A549 (cell line): ENCODE measurements around the gene ATG101. TPM values are rescaled to one million over a fixed set of nuclear protein-coding genes. Genes with fewer than 3 reads are reported as not detected.

Source experiments
- ATAC-seq, 2 experiments: fragments of 200-7000 bp in 1 of 2; fragments of >200 bp in 1 of 2; cut with Nextera tagmentation in 1 of 2; cut with Tn5 transposase in 1 of 2; 3 replicates each; pipeline versions ENCODE4 v1.8.0 to v1.9.1; 2018 to 2020; ENCODE audit warnings: mild to moderate bottlenecking in 1 of 2, moderate library complexity in 1 of 2
- CTCF ChIA-PET: fragments of 300-600 bp; sonication (Branson Sonifier 250); formaldehyde crosslinking; extraction: SDS; loops from one replicate; lab custom pipeline; 2021; ENCODE audit warnings: antibody characterized with exemption, inconsistent platforms; lab: Yijun Ruan, JAX
- POLR2A ChIA-PET: fragments of 350-600 bp; formaldehyde crosslinking; extraction: SDS; loops from one replicate; lab custom pipeline; 2021; ENCODE audit warnings: antibody characterized with exemption, inconsistent platforms; lab: Yijun Ruan, JAX
- DNase-seq, 2 experiments: peaks; one replicate each; pipeline versions ENCODE4 v3.0.0 to v3.0.0-alpha.2; 2011 to 2016; ENCODE audit warnings: low read depth in 1 of 2, low spot score in 1 of 2
- FAIRE-seq: peaks from 2 replicates; lab custom pipeline; 2011; peaks lifted over from hg19 to GRCh38; lab: Jason Lieb, UNC
- H3K27ac ChIP-seq, 2 experiments: fragments of >200 bp; sonication (Bioruptor Twin); formaldehyde crosslinking; 3 replicates each; pipeline ENCODE4 v1.5.1; 2016 to 2017
- H3K4me1 ChIP-seq: fragments of >200 bp; sonication (Bioruptor Twin); formaldehyde crosslinking; 3 replicates; pipeline ENCODE4 v1.6.1; 2016
- H3K4me2 ChIP-seq: fragments of >200 bp; sonication (Bioruptor Twin); formaldehyde crosslinking; 3 replicates; pipeline ENCODE4 v1.6.1; 2016
- H3K4me3 ChIP-seq: fragments of >200 bp; sonication (Bioruptor Twin); formaldehyde crosslinking; 3 replicates; pipeline ENCODE4 v1.5.1; 2016
- H3K9me3 ChIP-seq: fragments of >200 bp; sonication (Bioruptor Twin); formaldehyde crosslinking; 3 replicates; pipeline ENCODE4 v1.6.1; 2016
- CBX8 ChIP-seq: fragments of 200-600 bp; sonication (generic); IDR thresholded peaks from 2 replicates; pipeline ENCODE4 v1.6.1; 2016
- CHD2 ChIP-seq: fragments of 150-350 bp; IDR thresholded peaks from 2 replicates; pipeline ENCODE4 v1.6.1; 2014; ENCODE audit warnings: low read length; ENCODE audit not compliant: partially characterized antibody
- EHMT2 ChIP-seq: fragments of 200-600 bp; sonication (generic); IDR thresholded peaks from 2 replicates; pipeline ENCODE4 v1.6.1; 2016; ENCODE audit warnings: antibody characterized with exemption, low read depth, mild to moderate bottlenecking, moderate library complexity
- EP300 ChIP-seq, 2 experiments: fragments of >200 bp; sonication (Bioruptor Twin); formaldehyde crosslinking; IDR thresholded peaks; 2 replicates in 1 of 2; 3 replicates in 1 of 2; pipeline ENCODE4 v1.6.1; 2016 to 2017
- FOSB ChIP-seq: fragments of 250-450 bp; sonication (Bioruptor Pico); IDR thresholded peaks from 2 replicates; pipeline ENCODE4 v1.5.0; 2020; ENCODE audit warnings: mild to moderate bottlenecking, moderate library complexity
- FOSL2 ChIP-seq, 2 experiments: fragments of 450-650 bp in 1 of 2; fragments of >200 bp in 1 of 2; sonication (Bioruptor Twin) in 1 of 2; formaldehyde crosslinking; IDR thresholded peaks; 2 replicates each; pipeline versions ENCODE4 v1.5.0 to v1.6.1; 2016 to 2020; ENCODE audit warnings: mild to moderate bottlenecking in 1 of 2, moderate library complexity in 1 of 2
- HDAC2 ChIP-seq: fragments of 200-600 bp; sonication (generic); IDR thresholded peaks from 2 replicates; pipeline ENCODE4 v1.6.1; 2016
- HEYL ChIP-seq: fragments of 250-450 bp; sonication (Bioruptor Pico); IDR thresholded peaks from 2 replicates; pipeline ENCODE4 v1.8.0; 2021; ENCODE audit warnings: mild to moderate bottlenecking, moderate library complexity
- HOXA7 ChIP-seq: fragments of 250-450 bp; sonication (Bioruptor Pico); IDR thresholded peaks from 2 replicates; pipeline ENCODE4 v1.5.0; 2020; ENCODE audit warnings: mild to moderate bottlenecking, moderate library complexity
- HOXB5 ChIP-seq: fragments of 250-450 bp; sonication (Bioruptor Pico); IDR thresholded peaks from 2 replicates; pipeline ENCODE4 v1.5.0; 2020; ENCODE audit warnings: mild to moderate bottlenecking, moderate library complexity
- JUN ChIP-seq, 2 experiments: fragments of >200 bp; sonication (Bioruptor Twin); formaldehyde crosslinking; IDR thresholded peaks; 2 replicates in 1 of 2; 3 replicates in 1 of 2; pipeline ENCODE4 v1.6.1; 2016 to 2017
- JUNB ChIP-seq: fragments of >200 bp; sonication (Bioruptor Twin); formaldehyde crosslinking; IDR thresholded peaks from 2 replicates; pipeline ENCODE4 v1.6.1; 2016
- KDM1A ChIP-seq: fragments of 200-600 bp; sonication (generic); IDR thresholded peaks from 2 replicates; pipeline ENCODE4 v1.6.1; 2016; ENCODE audit warnings: low read depth, mild to moderate bottlenecking
- KDM5A ChIP-seq: fragments of 200-600 bp; sonication (generic); IDR thresholded peaks from 2 replicates; pipeline ENCODE4 v1.6.1; 2016; ENCODE audit warnings: antibody characterized with exemption, mild to moderate bottlenecking
- MAFK ChIP-seq: fragments of 450-650 bp; IDR thresholded peaks from 2 replicates; pipeline ENCODE4 v1.6.1; 2014; ENCODE audit not compliant: partially characterized antibody
- NR3C1 ChIP-seq: fragments of >200 bp; sonication (Bioruptor Twin); formaldehyde crosslinking; IDR thresholded peaks from 3 replicates; pipeline ENCODE4 v1.6.1; 2017
- POLR2AphosphoS2 ChIP-seq: conservative IDR thresholded peaks from 2 replicates; pipeline ENCODE4 v1.6.1; 2012; ENCODE audit warnings: low read length, improper control_type of control experiment, inconsistent platforms
- REST ChIP-seq: fragments of 200-600 bp; sonication (generic); IDR thresholded peaks from 2 replicates; pipeline ENCODE4 v1.6.1; 2016; ENCODE audit warnings: antibody characterized with exemption, mild to moderate bottlenecking, moderate library complexity
- RNF2 ChIP-seq: fragments of 200-600 bp; sonication (generic); IDR thresholded peaks from 2 replicates; pipeline ENCODE4 v1.6.1; 2016; ENCODE audit warnings: low read depth, mild to moderate bottlenecking, antibody characterized with exemption, moderate library complexity, borderline replicate concordance
- TFCP2L1 ChIP-seq: fragments of 250-450 bp; sonication (Bioruptor Pico); IDR thresholded peaks from 2 replicates; pipeline ENCODE4 v1.5.0; 2021; ENCODE audit warnings: mild to moderate bottlenecking
- ZNF302 ChIP-seq: fragments of 250-450 bp; sonication (Bioruptor Pico); IDR thresholded peaks from 2 replicates; pipeline ENCODE4 v1.9.0; 2021; ENCODE audit warnings: inconsistent platforms, mild to moderate bottlenecking, moderate library complexity
- ZSCAN20 ChIP-seq: fragments of 250-450 bp; sonication (Bioruptor Pico); IDR thresholded peaks from 2 replicates; pipeline ENCODE4 v1.8.0; 2022; ENCODE audit warnings: mild to moderate bottlenecking, moderate library complexity
- WGBS: methylation state at CpG from one replicate; pipeline ENCODE4 v1.1.6; 2017; ENCODE audit errors: missing lambda C conversion rate; 5-methylcytosine and 5-hydroxymethylcytosine counted together
- polyA plus RNA-seq, 4 experiments: library from polyadenylated mRNA; depleted of rRNA in 3 of 4; stranded (reverse); fragments of >200 nt; fragmentation: RNase III in 1 of 4; extraction: RNeasy Plus Mini Kit Qiagen cat#74134 plus additional on column Dnase treatment in 1 of 4; gene quantifications; 2 replicates in 3 of 4; 3 replicates in 1 of 4; pipeline ENCODE4 v1.2.3, GENCODE V29; 2011 to 2017
- TF ChIP-seq, protein P1 (sequence below): fragments of 150-350 bp; IDR thresholded peaks from 2 replicates; pipeline ENCODE4 v1.6.1; 2014; ENCODE audit warnings: low read depth, mild to moderate bottlenecking, low read length
- TF ChIP-seq, protein P2 (sequence below): IDR thresholded peaks from 2 replicates; pipeline ENCODE4 v1.6.1; 2012; ENCODE audit warnings: low read depth, borderline replicate concordance

The ATG101 gene
- polyA plus RNA-seq, 2 of the 4 experiments (the other 2 are of a cell fraction), result 87.9 to 141 TPM

DNA sequence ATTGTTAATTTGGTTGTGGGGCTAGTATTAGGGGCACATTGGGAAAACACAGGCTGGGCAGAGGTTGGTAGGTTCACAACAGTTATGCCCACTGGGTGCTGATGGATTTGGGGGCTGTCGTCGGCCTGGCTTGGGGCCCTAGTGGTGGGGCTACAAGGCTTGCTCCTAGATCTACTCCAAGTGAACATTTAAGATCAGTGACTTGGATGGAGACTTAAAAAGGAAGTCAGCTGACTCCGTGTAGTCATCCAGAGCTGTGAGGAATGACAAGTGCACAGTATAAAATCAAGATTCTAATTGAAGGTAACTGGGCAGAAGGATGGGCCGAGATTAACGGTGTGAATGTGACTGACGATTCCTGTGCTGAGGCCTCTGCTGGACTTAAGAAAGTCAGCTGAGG lies 31.3 kb upstream of the ATG101 start:
- peak overlapping the region; percentile 96; the same call in 2 of the 3 replicates for H3K4me2 ChIP-seq
- DNase-seq (no peak), ATAC-seq (no peak), FAIRE-seq (no peak)
- WGBS, result 92% methylated on average over 6 of the region's 6 CpGs
- no peak overlapping the region; a peak in 1 of 6 replicates for H3K27ac ChIP-seq
- POLR2A ChIA-PET, result interaction anchor here (3.8 kb wide), 1 partner anchor 13 kb away, joined by 19 read pairs; the partner anchor contains the start of gene NR4A1
- TF ChIP-seq JUNB (no peak), FOSL2 (IDR thresholded peaks at IDR 0.05) (no peak), FOSL2 (CRISPR knock-in tag; IDR thresholded peaks at IDR 0.05) (no peak), CBX8 (no peak), EHMT2 (no peak), HOXA7 (CRISPR knock-in tag) (no peak), NR3C1 (no peak), FOSB (CRISPR knock-in tag) (no peak), ZSCAN20 (CRISPR knock-in tag) (no peak), RNF2 (no peak), HEYL (CRISPR knock-in tag) (no peak), ZNF302 (CRISPR knock-in tag) (no peak), KDM1A (no peak), JUN (IDR thresholded peaks at IDR 0.05) (no peak), KDM5A (no peak), EP300 (IDR thresholded peaks at IDR 0.05) (no peak), HDAC2 (no peak), CHD2 (no peak)
- TF ChIP-seq, protein P1, sequence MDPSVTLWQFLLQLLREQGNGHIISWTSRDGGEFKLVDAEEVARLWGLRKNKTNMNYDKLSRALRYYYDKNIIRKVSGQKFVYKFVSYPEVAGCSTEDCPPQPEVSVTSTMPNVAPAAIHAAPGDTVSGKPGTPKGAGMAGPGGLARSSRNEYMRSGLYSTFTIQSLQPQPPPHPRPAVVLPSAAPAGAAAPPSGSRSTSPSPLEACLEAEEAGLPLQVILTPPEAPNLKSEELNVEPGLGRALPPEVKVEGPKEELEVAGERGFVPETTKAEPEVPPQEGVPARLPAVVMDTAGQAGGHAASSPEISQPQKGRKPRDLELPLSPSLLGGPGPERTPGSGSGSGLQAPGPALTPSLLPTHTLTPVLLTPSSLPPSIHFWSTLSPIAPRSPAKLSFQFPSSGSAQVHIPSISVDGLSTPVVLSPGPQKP, result no peak
- no peaks in the 10 kb centered on the region for H3K9me3 ChIP-seq
- CTCF ChIA-PET, result interaction anchor here (0.6 to 41.8 kb wide), 5 partner anchors 9 to 219 kb away, joined by 3 to 1730 read pairs (median 11); partner anchors contain the start of genes ATG101, NR4A1 and SMIM41
- no peak overlapping the region for H3K4me3 ChIP-seq
- H3K4me1 ChIP-seq, result peaks cover 10% of the 10 kb centered on the region

DNA sequence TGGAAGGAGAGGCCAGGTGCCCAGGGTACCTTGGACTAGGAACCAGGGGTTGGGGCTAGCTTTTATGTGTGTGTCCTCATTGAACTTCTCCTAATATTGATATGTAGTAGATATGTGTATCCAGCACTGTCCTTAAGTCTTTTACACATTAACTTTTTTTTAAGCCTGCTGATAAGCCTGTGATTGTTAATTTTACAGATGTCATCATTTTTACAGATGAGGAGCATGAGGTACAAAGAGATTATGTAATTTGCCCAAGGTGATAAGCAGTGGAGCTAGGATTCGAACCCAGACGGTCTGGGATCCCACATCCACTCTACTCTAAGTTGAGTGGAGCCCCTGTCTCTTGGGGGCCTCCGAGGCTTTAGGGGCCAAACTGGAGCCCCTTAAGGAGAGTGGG lies 28.7 kb upstream of the ATG101 start:
- Histone ChIP-seq H3K4me1 (peaks cover 13% of the 10 kb centered on the region), H3K27ac (no peak overlapping the region), H3K4me3 (no peak overlapping the region)
- no peak for ATAC-seq
- TF ChIP-seq MAFK (peak; percentile 73), KDM1A (no peak)
- TF ChIP-seq, all 56 proteins: peak for 1
- DNase-seq (no peak), FAIRE-seq (no peak)
- ChIA-PET POLR2A (interaction anchor here (1.1 kb wide), 1 partner anchor 10 kb away, joined by 3 read pairs; the partner anchor contains the start of gene NR4A1), CTCF (interaction anchor here (22.5 to 41.8 kb wide), 2 partner anchors 16 to 30 kb away, joined by 426 to 1730 read pairs; partner anchors contain the start of genes ATG101, NR4A1 and SMIM41)
- no peak overlapping the region for H3K4me2 ChIP-seq
- 69% methylated on average over 3 of the region's 3 CpGs for WGBS
- H3K9me3 ChIP-seq, result no peaks in the 10 kb centered on the region

DNA sequence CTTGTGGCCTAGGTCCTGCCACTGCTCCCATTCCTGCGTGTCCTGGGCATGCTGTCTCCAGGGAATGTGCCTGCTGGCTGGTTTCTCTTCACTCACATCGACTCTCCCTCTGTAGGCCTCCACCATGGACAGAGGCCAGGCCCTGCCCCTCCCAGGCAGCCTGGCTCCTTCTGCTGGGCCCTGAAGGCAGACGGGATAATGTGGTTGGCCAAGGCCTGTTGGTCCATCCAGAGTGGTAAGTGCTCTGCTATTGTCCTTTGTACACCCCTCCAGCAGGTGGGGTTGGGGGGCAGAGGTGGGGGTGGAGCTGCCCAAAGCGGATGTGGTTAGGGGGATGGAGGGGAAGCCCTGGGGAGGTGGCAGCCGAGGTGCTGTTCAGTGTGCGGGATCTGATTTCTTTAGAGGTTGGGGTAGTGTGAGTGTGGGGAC lies 28.1 kb upstream of the ATG101 start:
- no peak overlapping the region for H3K4me3 ChIP-seq
- TF ChIP-seq TFCP2L1 (CRISPR knock-in tag), result no peak
- peak; percentile 75; the same call in 1 of the 2 replicates for TF ChIP-seq POLR2AphosphoS2
- TF ChIP-seq, protein P2, sequence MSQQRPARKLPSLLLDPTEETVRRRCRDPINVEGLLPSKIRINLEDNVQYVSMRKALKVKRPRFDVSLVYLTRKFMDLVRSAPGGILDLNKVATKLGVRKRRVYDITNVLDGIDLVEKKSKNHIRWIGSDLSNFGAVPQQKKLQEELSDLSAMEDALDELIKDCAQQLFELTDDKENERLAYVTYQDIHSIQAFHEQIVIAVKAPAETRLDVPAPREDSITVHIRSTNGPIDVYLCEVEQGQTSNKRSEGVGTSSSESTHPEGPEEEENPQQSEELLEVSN, result no peak
- TF ChIP-seq REST, result peak; percentile 71
- no peak for TF ChIP-seq HOXB5 (CRISPR knock-in tag)
- TF ChIP-seq, all 56 proteins: peak for 2
- ChIA-PET CTCF (interaction anchor here (22.5 to 41.8 kb wide), 2 partner anchors 17 to 29 kb away, joined by 426 to 1730 read pairs; partner anchors contain the start of genes ATG101, NR4A1 and SMIM41), POLR2A (no interaction called here)
- H3K27ac ChIP-seq, result no peak overlapping the region
- 74% methylated on average over 5 of the region's 6 CpGs for WGBS
- no peaks in the 10 kb centered on the region for H3K9me3 ChIP-seq
- peaks cover 9% of the 10 kb centered on the region for H3K4me1 ChIP-seq
- DNase-seq (peak in 1 of 2 experiments; percentile 51), ATAC-seq (peak; percentile 15 to 26; a peak in 4 of 6 replicates), FAIRE-seq (no peak)
- H3K4me2 ChIP-seq, result no peak overlapping the region
